OCI-LY1 (cell line): ENCODE measurements around the gene MTREX.

Experiments
- H2AFZ ChIP-seq: fragments of 200-600 bp; sonication (generic), shearing (Covaris generic); 2 replicates; pipeline ENCODE4 v1.6.0; 2014; ENCODE audit warnings: antibody characterized with exemption, mild to moderate bottlenecking, low read length
- H3F3A ChIP-seq: fragments of 200-600 bp; sonication (generic), shearing (Covaris generic); 2 replicates; pipeline ENCODE4 v1.6.0; 2014; ENCODE audit warnings: mild to moderate bottlenecking, antibody characterized with exemption, low read length, moderate library complexity; ENCODE audit not compliant: insufficient read depth
- H3K27ac ChIP-seq: fragments of 200-600 bp; sonication (generic); 2 replicates; pipeline ENCODE4 v1.5.1; 2014; ENCODE audit warnings: low read length, mixed run types, mild to moderate bottlenecking, low read depth; ENCODE audit not compliant: poor library complexity, severe bottlenecking
- H3K27me3 ChIP-seq: fragments of 200-600 bp; sonication (generic); 2 replicates; pipeline ENCODE4 v1.6.0; 2014; ENCODE audit warnings: antibody characterized with exemption, mild to moderate bottlenecking, low read length, moderate library complexity; ENCODE audit not compliant: insufficient read depth
- H3K36me3 ChIP-seq: fragments of 200-600 bp; sonication (generic); 2 replicates; pipeline ENCODE4 v1.6.1; 2014; ENCODE audit warnings: mild to moderate bottlenecking, antibody characterized with exemption, low read length, moderate library complexity, mixed read lengths; ENCODE audit not compliant: insufficient read depth
- H3K4me1 ChIP-seq: fragments of 200-600 bp; sonication (generic); 2 replicates; pipeline ENCODE4 v1.5.1; 2014; ENCODE audit warnings: mild to moderate bottlenecking, low read length, moderate library complexity; ENCODE audit not compliant: insufficient read depth, severe bottlenecking
- H3K4me2 ChIP-seq: fragments of 200-600 bp; sonication (generic), shearing (Covaris generic); 2 replicates; pipeline ENCODE4 v1.6.1; 2014; ENCODE audit warnings: low read length
- H3K4me3 ChIP-seq: fragments of 200-600 bp; sonication (generic); 2 replicates; pipeline ENCODE4 v1.5.1; 2014; ENCODE audit warnings: low read length, low read depth, mild to moderate bottlenecking, mixed read lengths; ENCODE audit not compliant: poor library complexity, severe bottlenecking
- H3K79me2 ChIP-seq: fragments of 200-600 bp; shearing (Covaris generic); 2 replicates; pipeline ENCODE4 v1.6.1; 2016; ENCODE audit warnings: mixed run types, low read length, mixed read lengths; ENCODE audit not compliant: insufficient read depth
- H3K9ac ChIP-seq: fragments of 200-600 bp; sonication (generic), shearing (Covaris generic); 2 replicates; pipeline ENCODE4 v1.6.1; 2014; ENCODE audit warnings: mild to moderate bottlenecking, low read length, mixed read lengths
- H3K9me2 ChIP-seq: fragments of 200-600 bp; sonication (generic), shearing (Covaris generic); 2 replicates; pipeline ENCODE4 v1.6.1; 2014; ENCODE audit warnings: low read depth, mild to moderate bottlenecking, low read length, mixed read lengths
- H3K9me3 ChIP-seq: fragments of 200-600 bp; shearing (Covaris generic); 2 replicates; pipeline ENCODE4 v1.6.1; 2014; ENCODE audit warnings: low read length, mixed read lengths
- H4K20me1 ChIP-seq: fragments of 200-600 bp; sonication (generic), shearing (Covaris generic); 2 replicates; pipeline ENCODE4 v1.6.0; 2016; ENCODE audit warnings: mild to moderate bottlenecking, low read length; ENCODE audit not compliant: insufficient read depth
- EZH2 ChIP-seq: fragments of 200-600 bp; sonication (generic), shearing (Covaris generic); IDR thresholded peaks from 2 replicates; pipeline ENCODE4 v1.8.0; 2017; ENCODE audit warnings: borderline replicate concordance, mixed run types, mild to moderate bottlenecking, antibody characterized with exemption, low read length, moderate library complexity, mixed read lengths
- TF ChIP-seq, protein P1 (sequence below): fragments of 200-600 bp; sonication (generic), shearing (Covaris generic); IDR thresholded peaks from 2 replicates; pipeline ENCODE4 v1.5.1; 2017; ENCODE audit warnings: mild to moderate bottlenecking, antibody characterized with exemption, low read length, moderate library complexity, mixed read lengths

Gene MTREX

DNA sequence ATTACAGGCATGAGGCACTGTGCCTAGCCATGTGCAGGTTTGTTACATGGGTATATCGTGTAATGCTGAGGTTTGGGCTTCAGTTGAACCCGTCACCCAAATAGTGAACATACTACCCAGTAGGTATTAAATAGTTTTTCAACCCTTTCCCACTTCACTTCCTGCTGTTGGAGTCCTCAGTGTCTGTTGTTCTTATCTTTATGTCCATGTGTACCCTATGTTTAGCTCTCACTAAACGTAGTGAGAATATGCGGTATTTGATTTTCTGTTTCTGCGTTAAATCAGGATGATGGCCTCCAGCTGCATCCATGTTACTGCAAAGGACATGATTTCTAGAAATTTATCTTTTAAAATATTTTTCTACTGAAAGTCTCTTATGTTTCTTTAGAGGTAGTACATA lies 17.8 kb downstream of the MTREX start:
- Histone ChIP-seq H3K4me1 (peaks cover 16% of the 10 kb centered on the region), H3K4me2 (no peak overlapping the region), H3F3A (no peaks in the 10 kb centered on the region), H2AFZ (no peak overlapping the region), H3K9me3 (no peaks in the 10 kb centered on the region), H3K27me3 (no peaks in the 10 kb centered on the region), H3K27ac (no peak overlapping the region), H3K4me3 (no peak overlapping the region), H3K9me2 (no peaks in the 10 kb centered on the region), H4K20me1 (no peaks in the 10 kb centered on the region; the same call in 1 of the 2 replicates), H3K36me3 (peaks cover 70% of the 10 kb centered on the region), H3K79me2 (peaks cover 37% of the 10 kb centered on the region), H3K9ac (no peak overlapping the region)
- TF ChIP-seq, protein P1, sequence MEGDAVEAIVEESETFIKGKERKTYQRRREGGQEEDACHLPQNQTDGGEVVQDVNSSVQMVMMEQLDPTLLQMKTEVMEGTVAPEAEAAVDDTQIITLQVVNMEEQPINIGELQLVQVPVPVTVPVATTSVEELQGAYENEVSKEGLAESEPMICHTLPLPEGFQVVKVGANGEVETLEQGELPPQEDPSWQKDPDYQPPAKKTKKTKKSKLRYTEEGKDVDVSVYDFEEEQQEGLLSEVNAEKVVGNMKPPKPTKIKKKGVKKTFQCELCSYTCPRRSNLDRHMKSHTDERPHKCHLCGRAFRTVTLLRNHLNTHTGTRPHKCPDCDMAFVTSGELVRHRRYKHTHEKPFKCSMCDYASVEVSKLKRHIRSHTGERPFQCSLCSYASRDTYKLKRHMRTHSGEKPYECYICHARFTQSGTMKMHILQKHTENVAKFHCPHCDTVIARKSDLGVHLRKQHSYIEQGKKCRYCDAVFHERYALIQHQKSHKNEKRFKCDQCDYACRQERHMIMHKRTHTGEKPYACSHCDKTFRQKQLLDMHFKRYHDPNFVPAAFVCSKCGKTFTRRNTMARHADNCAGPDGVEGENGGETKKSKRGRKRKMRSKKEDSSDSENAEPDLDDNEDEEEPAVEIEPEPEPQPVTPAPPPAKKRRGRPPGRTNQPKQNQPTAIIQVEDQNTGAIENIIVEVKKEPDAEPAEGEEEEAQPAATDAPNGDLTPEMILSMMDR, result no peak
- no peak for TF ChIP-seq EZH2

DNA sequence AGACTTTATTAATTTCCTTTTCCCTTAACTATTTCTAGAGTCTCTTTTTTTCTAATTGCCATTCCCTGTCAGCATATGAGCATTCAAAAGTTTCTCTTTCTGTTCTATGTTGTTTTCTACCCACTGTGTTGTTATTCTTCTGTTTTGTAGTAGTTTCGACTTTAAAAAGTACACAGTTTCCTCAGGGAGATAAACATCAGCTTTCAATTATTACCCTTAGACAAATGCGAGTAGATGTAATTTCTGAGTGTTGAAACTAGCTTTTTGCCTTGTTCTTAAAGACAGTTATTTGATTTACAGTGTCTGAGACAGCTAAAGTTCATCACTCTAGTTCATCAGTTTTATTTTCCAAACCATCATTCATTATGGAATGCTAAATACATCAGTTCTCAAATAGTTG lies 19.5 kb downstream of the MTREX start:
- no peaks in the 10 kb centered on the region for H4K20me1 ChIP-seq

DNA sequence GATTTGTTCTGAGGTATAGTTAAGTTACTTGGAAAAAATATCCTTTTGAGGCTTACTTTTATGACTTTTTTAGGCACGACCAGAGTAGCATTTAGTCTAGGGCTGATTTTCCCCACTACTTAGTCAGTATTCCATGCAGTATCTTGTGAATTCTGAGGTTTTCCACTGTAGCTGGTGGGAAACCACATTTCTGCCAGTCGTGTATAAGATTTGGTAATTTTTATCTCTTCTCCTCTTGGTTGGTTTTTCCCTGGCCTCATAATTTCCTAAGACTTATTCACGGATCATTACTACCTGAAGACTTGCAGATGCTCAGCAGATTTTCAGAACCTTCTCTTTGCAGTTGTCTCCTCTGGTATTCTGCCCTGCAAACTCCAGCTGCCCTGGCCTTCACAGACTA lies 23.5 kb downstream of the MTREX start:
- no peak overlapping the region for H3K4me2 ChIP-seq
- no peaks in the 10 kb centered on the region for H3F3A ChIP-seq
- no peak overlapping the region for H2AFZ ChIP-seq
- H3K27ac ChIP-seq, result no peak overlapping the region
- no peak overlapping the region for H3K4me3 ChIP-seq
- peaks cover 9% of the 10 kb centered on the region for H3K4me1 ChIP-seq
- no peaks in the 10 kb centered on the region for H3K9me2 ChIP-seq
- H3K9ac ChIP-seq, result no peak overlapping the region
- H4K20me1 ChIP-seq, result no peaks in the 10 kb centered on the region
- H3K27me3 ChIP-seq, result no peaks in the 10 kb centered on the region
- TF ChIP-seq, protein P1, result no peak
- no peak for TF ChIP-seq EZH2
- H3K9me3 ChIP-seq, result no peaks in the 10 kb centered on the region
- peaks cover 91% of the 10 kb centered on the region for H3K36me3 ChIP-seq
- H3K79me2 ChIP-seq, result peaks cover 50% of the 10 kb centered on the region

More for the DNA sequence above, 19.5 kb downstream of the MTREX start:
- no peaks in the 10 kb centered on the region for H3K9me2 ChIP-seq
- H3K79me2 ChIP-seq, result peaks cover 25% of the 10 kb centered on the region
- H3K9me3 ChIP-seq, result no peaks in the 10 kb centered on the region
- H3K4me2 ChIP-seq, result no peak overlapping the region
- H3K36me3 ChIP-seq, result peaks cover 84% of the 10 kb centered on the region
- H3K4me1 ChIP-seq, result peaks cover 16% of the 10 kb centered on the region
- no peak overlapping the region for H3K9ac ChIP-seq
- no peaks in the 10 kb centered on the region for H3K27me3 ChIP-seq
- no peak overlapping the region for H3K4me3 ChIP-seq
- H3F3A ChIP-seq, result no peaks in the 10 kb centered on the region
- TF ChIP-seq, protein P1, result no peak
- TF ChIP-seq EZH2, result no peak
- no peak overlapping the region for H2AFZ ChIP-seq
- H3K27ac ChIP-seq, result no peak overlapping the region
